Vagina (tissue), 2 donors: ENCODE results near the gene UBL4B. TPM values are rescaled to one million over a fixed set of nuclear protein-coding genes. Genes with fewer than 3 reads are reported as not detected.

ENCODE experiments used
- DNase-seq, 2 donors: peaks; one replicate each; pipeline ENCODE4 v3.0.0-alpha.2; 2017; ENCODE audit errors: extremely low spot score in 2 of 2
- H3K27ac ChIP-seq: fragments of 200-600 bp; sonication (generic); one replicate; pipeline ENCODE4 v1.5.1; 2019
- H3K27me3 ChIP-seq: fragments of 200-600 bp; sonication (generic); one replicate; pipeline ENCODE4 v1.5.1; 2019
- H3K36me3 ChIP-seq, 2 donors: fragments of 200-600 bp; sonication (generic); one replicate each; pipeline ENCODE4 v1.5.1; 2017 to 2019
- H3K4me1 ChIP-seq: fragments of 200-600 bp; sonication (generic); one replicate; pipeline ENCODE4 v1.5.1; 2019
- H3K4me3 ChIP-seq, 2 donors: fragments of 200-600 bp; sonication (generic); 1 replicate in 1 of 2; 2 replicates in 1 of 2; pipeline ENCODE4 v1.5.1; 2016 to 2019
- H3K9me3 ChIP-seq: fragments of 200-600 bp; sonication (generic); one replicate; pipeline ENCODE4 v1.5.1; 2019
- CTCF ChIP-seq, 3 experiments: fragments of 450-650 bp in 2 of 3; fragments of 200-600 bp in 1 of 3; sonication (generic) in 1 of 3; IDR thresholded peaks; one replicate each; pipeline ENCODE4 v1.5.1; 2017 to 2019; ENCODE audit warnings: antibody characterized with exemption in 3 of 3, mild to moderate bottlenecking in 2 of 3, moderate library complexity in 2 of 3
- POLR2A ChIP-seq, 2 donors: fragments of 450-650 bp; IDR thresholded peaks; one replicate each; pipeline ENCODE4 v1.6.1; 2017; ENCODE audit warnings: antibody characterized with exemption in 2 of 2, mild to moderate bottlenecking in 2 of 2, moderate library complexity in 2 of 2
- POLR2AphosphoS5 ChIP-seq, 2 donors: sonication (generic); formaldehyde crosslinking; IDR thresholded peaks; one replicate each; pipeline ENCODE4 v1.9.0; 2017; ENCODE audit warnings: antibody characterized with exemption in 2 of 2, mild to moderate bottlenecking in 2 of 2, low read depth in 1 of 2; ENCODE audit not compliant: insufficient read depth in 1 of 2
- intact Hi-C: fragments of 100-400 bp; cut with DNase I; formaldehyde crosslinking; loops from one replicate; pipeline ENCODE4 v1.15.1; 2023
- total RNA-seq: library from RNA; depleted of rRNA; stranded (reverse); fragments of >200 nt; gene quantifications from one replicate; pipeline ENCODE4 v1.2.3, GENCODE V29; 2016

UBL4B gene
- total RNA-seq, 1 donor from 2014 or later: not detected

GRCh38 chr1:110111081-110111480 lies 1.2 kb upstream of the UBL4B start:
- no peak for TF ChIP-seq CTCF (IDR thresholded peaks at IDR 0.05)
- no peak for TF ChIP-seq POLR2AphosphoS5 (IDR thresholded peaks at IDR 0.05; ENCODE audit: insufficient read depth in 1 of 2, low read depth in 1 of 2)
- no peak for TF ChIP-seq POLR2A (IDR thresholded peaks at IDR 0.05)
- Histone ChIP-seq H3K27ac (no peak overlapping the region), H3K4me1 (no peaks in the 10 kb centered on the region), H3K9me3 (no peaks in the 10 kb centered on the region), H3K36me3 (no peaks in the 10 kb centered on the region), H3K27me3 (no peaks in the 10 kb centered on the region), H3K4me3 (no peak overlapping the region)
- intact Hi-C loops: no loop called here
- DNase-seq: no peak

- Histone ChIP-seq H3K27ac (no peak overlapping the region), H3K4me1 (no peaks in the 10 kb centered on the region), H3K36me3 (no peaks in the 10 kb centered on the region), H3K9me3 (no peaks in the 10 kb centered on the region), H3K27me3 (no peaks in the 10 kb centered on the region), H3K4me3 (no peak overlapping the region)
- DNase-seq: no peak
- TF ChIP-seq POLR2AphosphoS5 (IDR thresholded peaks at IDR 0.05; ENCODE audit: insufficient read depth in 1 of 2, low read depth in 1 of 2) (no peak), POLR2A (IDR thresholded peaks at IDR 0.05) (no peak), CTCF (IDR thresholded peaks at IDR 0.05) (no peak)
- intact Hi-C loops: no loop called here
Observed at GRCh38 chr1:110112656-110113055, 413 bp downstream of the UBL4B start.

GRCh38 chr1:110113551-110113950 lies 1.3 kb downstream of the UBL4B start:
- no peak for DNase-seq
- no peak overlapping the region for H3K4me3 ChIP-seq
- TF ChIP-seq CTCF (IDR thresholded peaks at IDR 0.05): no peak
- no peak for TF ChIP-seq POLR2A (IDR thresholded peaks at IDR 0.05)
- no peak for TF ChIP-seq POLR2AphosphoS5 (IDR thresholded peaks at IDR 0.05; ENCODE audit: insufficient read depth in 1 of 2, low read depth in 1 of 2)
- no peaks in the 10 kb centered on the region for H3K27me3 ChIP-seq
- H3K36me3 ChIP-seq: no peaks in the 10 kb centered on the region
- intact Hi-C loops: no loop called here
- no peaks in the 10 kb centered on the region for H3K4me1 ChIP-seq
- H3K9me3 ChIP-seq: no peaks in the 10 kb centered on the region
- H3K27ac ChIP-seq: no peak overlapping the region

GRCh38 chr1:110114173-110114572 lies 1.9 kb downstream of the UBL4B start:
- H3K27me3 ChIP-seq: no peaks in the 10 kb centered on the region
- H3K4me1 ChIP-seq: no peaks in the 10 kb centered on the region
- no peak for DNase-seq
- intact Hi-C loops: no loop called here
- TF ChIP-seq CTCF (IDR thresholded peaks at IDR 0.05): no peak
- no peak for TF ChIP-seq POLR2A (IDR thresholded peaks at IDR 0.05)
- TF ChIP-seq POLR2AphosphoS5 (IDR thresholded peaks at IDR 0.05; ENCODE audit: insufficient read depth in 1 of 2, low read depth in 1 of 2): no peak
- no peaks in the 10 kb centered on the region for H3K9me3 ChIP-seq
- H3K36me3 ChIP-seq: no peaks in the 10 kb centered on the region
- no peak overlapping the region for H3K27ac ChIP-seq
- H3K4me3 ChIP-seq: no peak overlapping the region

GRCh38 chr1:110114784-110115183 lies 2.5 kb downstream of the UBL4B start:
- Histone ChIP-seq H3K27ac (no peak overlapping the region), H3K9me3 (no peaks in the 10 kb centered on the region), H3K36me3 (no peaks in the 10 kb centered on the region), H3K4me1 (no peaks in the 10 kb centered on the region), H3K27me3 (no peaks in the 10 kb centered on the region), H3K4me3 (no peak overlapping the region)
- TF ChIP-seq POLR2AphosphoS5 (IDR thresholded peaks at IDR 0.05; ENCODE audit: insufficient read depth in 1 of 2, low read depth in 1 of 2) (no peak), POLR2A (IDR thresholded peaks at IDR 0.05) (no peak), CTCF (IDR thresholded peaks at IDR 0.05) (no peak)
- intact Hi-C loops: no loop called here
- DNase-seq: no peak
